ENCODE data around the gene DHX38.
A peak's percentile ranks its signal among the peaks of the same experiment; 100 is the strongest.

The DHX38 gene

GRCh38 chr16:72122308-72122707 is 28.7 kb downstream of the DHX38 start:
- no peak for DNase-seq (ENCODE audit: low read depth)

- no peak for DNase-seq (ENCODE audit: low read depth)
Measured at GRCh38 chr16:72122916-72123315, 29.3 kb downstream of the DHX38 start.

- no peak for DNase-seq (ENCODE audit: low read depth)
Measured at GRCh38 chr16:72123426-72123825, 29.8 kb downstream of the DHX38 start.

DNA sequence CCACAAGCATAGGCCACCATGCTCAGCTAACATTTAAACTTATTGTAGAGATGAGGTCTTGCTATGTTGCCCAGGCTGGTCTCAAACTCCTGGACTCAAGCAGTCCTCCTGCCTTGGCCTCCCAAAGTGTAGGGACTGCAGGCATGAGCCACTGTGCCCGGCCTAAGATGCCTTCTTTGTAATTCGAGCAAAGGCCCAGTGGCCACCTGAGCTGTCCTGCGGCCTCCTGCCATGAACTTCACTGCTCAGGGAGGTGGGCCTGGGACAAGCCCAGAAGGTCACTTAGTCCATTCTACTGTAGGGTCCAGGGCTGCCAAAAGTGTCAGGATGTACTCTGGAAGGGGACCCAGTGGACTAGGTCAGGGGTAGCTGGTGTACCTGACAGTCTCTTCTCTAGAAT is 30.5 kb downstream of the DHX38 start:
- DNase-seq (ENCODE audit: low read depth) = no peak

DNA sequence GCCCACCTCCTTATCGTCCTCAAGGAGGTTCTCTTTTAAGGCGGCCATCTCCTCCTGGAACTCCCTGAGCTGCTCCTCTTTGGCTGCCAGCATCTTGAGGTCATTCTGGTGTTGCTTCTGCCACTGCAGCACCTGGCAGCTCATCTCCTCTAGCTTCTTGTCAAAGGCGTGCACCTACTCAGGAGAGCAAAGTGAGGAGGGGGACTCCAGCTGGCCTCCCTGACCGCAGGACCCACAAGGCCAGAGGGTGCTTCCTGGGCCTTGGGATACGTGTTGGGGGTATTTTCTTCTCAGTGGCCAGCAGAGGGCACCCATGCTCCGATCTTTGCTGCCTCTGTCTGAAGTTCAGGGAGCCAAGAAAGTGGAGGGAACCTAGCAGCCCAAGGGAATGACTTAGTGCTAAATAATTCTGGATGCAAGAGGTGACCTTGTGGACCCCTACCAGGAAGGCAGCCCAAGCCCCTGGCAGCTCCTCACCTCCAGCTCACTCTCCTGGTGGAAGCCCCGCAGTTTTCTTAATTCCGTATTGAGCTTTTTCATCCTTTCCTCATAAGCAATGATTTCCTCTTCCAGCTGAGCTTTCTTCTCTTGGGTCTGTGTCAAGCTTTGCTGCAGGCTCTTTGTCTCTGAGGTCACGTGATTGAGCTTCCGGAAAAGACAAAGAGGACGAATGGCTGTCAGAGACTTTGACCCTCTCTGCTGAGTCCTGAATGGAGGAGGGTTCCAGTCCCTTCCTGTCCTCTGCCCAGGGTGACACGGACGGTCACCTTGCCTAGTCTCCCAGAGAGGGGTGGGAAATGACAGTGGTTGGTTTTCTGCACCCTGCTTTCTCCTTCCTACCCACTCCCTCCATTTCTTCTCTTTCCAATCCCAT is 31.4 kb downstream of the DHX38 start:
- DNase-seq (ENCODE audit: low read depth) = peak; percentile 8

GRCh38 chr16:72125635-72126428 is 32.2 kb downstream of the DHX38 start:
- DNase-seq (ENCODE audit: low read depth) = no peak

DNA sequence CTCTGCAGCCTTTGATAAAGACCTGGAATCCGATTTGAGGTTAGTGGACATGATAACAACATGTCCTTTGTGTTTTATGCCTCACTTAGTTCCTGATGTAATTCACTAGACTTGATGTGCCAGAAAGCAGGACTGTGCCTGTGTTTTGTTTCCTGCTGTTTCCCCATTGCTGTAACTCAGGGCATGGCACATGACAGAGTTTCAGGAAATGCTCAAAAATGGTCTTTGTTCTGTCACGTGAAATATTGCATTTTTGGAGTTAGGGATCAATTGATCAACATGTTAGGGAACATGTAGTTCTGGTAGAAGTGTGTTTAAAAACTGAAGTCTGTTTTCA is 32.8 kb downstream of the DHX38 start:
- no peak for DNase-seq (ENCODE audit: low read depth)

- DNase-seq (ENCODE audit: low read depth) = no peak
Measured at GRCh38 chr16:72128701-72129100, 35.1 kb downstream of the DHX38 start.

DNA sequence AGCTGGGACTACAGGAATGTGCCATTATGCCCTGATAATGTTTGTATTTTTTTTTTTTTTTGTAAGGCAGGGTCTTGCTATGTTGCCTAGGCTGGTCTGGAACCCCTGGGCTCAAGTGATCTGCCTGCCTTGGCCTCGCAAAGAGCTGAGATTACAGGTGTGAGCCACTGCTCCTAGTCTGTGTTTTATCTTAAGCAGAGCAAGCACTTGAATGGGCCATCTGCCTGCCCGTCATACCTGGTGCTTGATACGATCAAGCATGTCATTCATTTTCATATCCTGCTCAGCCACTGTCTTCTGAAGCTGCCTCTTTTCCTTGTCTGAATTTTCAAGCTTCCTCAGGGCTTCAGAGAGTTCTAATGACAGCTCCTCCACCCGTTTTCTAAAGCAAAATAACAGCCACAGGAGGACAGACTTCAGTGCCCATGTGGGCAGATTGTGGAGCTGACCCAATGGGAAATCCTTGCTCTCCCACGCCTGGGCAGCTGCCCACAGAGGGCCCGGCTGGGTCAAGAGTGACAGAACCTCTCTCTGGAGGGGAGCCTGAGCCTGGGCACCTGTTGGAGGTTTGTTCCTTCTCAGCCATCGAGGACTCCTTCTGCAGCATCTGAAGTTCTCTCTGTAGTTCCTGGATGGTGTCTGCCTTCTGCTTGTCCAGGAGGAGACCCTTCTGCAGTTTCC is 36.5 kb downstream of the DHX38 start:
- DNase-seq (ENCODE audit: low read depth) = no peak

GRCh38 chr16:72131036-72131435 is 37.4 kb downstream of the DHX38 start:
- DNase-seq (ENCODE audit: low read depth) = no peak

- DNase-seq (ENCODE audit: low read depth) = no peak
Measured at GRCh38 chr16:72132726-72133125, 39.1 kb downstream of the DHX38 start.

- no peak for DNase-seq (ENCODE audit: low read depth)
Measured at GRCh38 chr16:72134507-72134906, 40.9 kb downstream of the DHX38 start.

DNA sequence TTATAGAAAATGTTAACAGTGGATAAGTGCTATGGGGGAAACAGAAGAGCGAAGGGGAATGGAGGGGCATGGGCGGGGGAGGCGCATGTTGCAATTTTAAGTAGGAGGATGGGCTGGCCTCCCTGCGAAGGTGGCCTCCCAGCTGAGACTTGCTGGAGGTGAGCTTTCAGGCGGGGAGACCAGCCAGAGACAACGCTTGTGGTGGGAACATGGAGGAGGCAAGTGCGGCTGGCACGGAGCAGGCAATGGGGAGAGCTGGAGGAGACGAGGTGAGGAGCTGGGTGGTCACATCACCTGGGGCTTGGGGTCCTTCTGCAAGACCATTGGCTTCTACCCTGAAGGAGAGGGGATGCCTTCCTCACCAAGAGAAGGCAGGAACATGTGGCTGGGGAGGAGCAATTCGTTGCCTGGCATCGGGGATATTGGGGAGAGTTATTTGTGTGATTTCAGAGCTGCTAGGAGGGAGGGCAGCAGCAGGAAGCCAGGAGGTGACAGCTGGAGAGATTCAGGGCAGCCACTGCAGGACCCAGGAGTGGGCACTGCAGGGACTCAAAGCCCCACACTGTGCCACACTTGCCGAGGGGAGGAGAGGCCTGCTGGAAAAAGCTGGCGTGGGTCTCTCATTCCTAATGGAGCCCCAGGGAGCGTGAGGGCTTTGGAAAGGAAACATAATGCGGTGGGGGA is 43.9 kb downstream of the DHX38 start:
- DNase-seq (ENCODE audit: low read depth) = no peak

- DNase-seq (ENCODE audit: low read depth) = no peak
Measured at GRCh38 chr16:72138064-72138572, 44.5 kb downstream of the DHX38 start.

GRCh38 chr16:72139908-72140307 is 46.3 kb downstream of the DHX38 start:
- no peak for DNase-seq (ENCODE audit: low read depth)

GRCh38 chr16:72142476-72142875 is 48.8 kb downstream of the DHX38 start:
- DNase-seq (ENCODE audit: low read depth) = no peak

DNA sequence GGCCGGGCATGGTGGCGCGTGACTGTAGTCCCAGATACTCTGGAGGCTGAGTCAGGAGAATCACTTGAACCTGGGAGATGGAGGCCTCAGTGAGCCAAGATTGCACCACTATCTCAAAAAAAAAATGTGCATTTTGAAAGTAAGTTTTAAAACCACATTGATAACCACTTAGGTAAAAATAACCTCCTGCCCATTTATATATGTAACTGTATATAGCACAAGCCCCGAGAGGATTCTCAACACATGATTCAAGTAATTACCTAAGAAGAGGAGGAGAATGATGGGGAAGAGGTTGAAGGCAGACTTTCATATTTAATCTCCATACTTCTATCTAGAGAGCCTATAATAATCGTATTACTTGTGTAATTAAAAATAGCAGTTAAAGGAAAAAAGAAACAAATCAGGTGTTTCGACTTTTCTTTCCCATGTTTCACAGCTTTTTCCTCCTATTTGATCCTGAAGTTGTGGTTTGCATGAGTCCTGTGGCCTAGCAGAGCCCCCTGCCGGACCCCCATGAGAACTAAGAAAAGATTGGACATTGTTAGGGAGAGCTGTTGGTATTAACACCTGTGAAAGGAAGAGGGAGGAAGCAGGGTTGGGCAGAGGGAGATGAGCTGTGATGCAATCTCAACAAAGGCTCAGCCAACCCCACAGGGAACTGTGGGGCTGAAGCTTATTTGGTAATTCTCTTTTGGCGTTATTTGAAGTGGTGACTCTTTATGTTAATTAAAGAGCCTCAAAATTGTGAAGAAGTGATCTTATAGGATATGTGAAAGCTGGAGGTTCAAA is 56.2 kb downstream of the DHX38 start:
- no peak for DNase-seq (ENCODE audit: low read depth)

- DNase-seq (ENCODE audit: low read depth) = no peak
Measured at GRCh38 chr16:72159386-72159785, 65.7 kb downstream of the DHX38 start.

DNA sequence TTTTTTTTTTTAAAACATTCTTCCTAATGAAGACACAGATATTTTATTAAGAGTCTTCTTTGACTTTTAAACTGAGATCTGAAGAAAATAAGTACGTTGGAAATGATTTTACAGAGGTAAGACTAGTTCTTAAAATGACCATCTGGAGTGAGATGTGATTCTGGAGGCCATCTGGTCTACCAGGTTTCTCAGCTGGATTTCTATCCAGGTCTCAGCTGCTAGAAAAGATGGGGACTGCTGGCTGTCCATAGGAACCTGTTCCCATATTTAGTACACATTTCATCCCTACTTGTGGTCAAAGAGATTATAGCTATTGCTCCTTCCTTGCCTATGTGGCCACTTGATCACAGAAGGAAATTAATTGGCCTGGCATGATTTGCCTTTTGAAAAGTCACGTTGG is 66.2 kb downstream of the DHX38 start:
- DNase-seq (ENCODE audit: low read depth) = no peak

- no peak for DNase-seq (ENCODE audit: low read depth)
Measured at GRCh38 chr16:72162105-72162692, 68.6 kb downstream of the DHX38 start.

All from stimulated activated CD8-positive, alpha-beta memory T cell treated with anti-CD3 and anti-CD28 coated beads, Interleukin-12 subunit alpha, Interleukin-12 subunit beta, amount 100 ng/mL, for 4 hours (primary cell).